GM21576 (cell line): ENCODE results near the gene IL27RA.

Experiments
- ATAC-seq: cut with Tn5 transposase; IDR thresholded peaks from one replicate; pipeline ENCODE4 v1.9.1; 2021; ENCODE audit warnings: mild to moderate bottlenecking, moderate library complexity; ENCODE audit not compliant: unreplicated experiment

The IL27RA gene

GRCh38 chr19:14081797-14082674 lies 50.5 kb downstream of the IL27RA start:
- ATAC-seq: peak; percentile 16

GRCh38 chr19:14082675-14082960 lies 51.1 kb downstream of the IL27RA start:
- ATAC-seq: no peak

GRCh38 chr19:14085309-14085995 lies 53.9 kb downstream of the IL27RA start, which contains the start of gene C19orf67:
Gene C19orf67 (minus strand): TSS chr19:14085783. CDS start chr19:14085627, 156 bp downstream.
- ATAC-seq: no peak

GRCh38 chr19:14086098-14086497 lies 54.5 kb downstream of the IL27RA start:
- no peak for ATAC-seq

GRCh38 chr19:14088634-14089411 lies 57.3 kb downstream of the IL27RA start:
- ATAC-seq: no peak

GRCh38 chr19:14089412-14089661 lies 57.8 kb downstream of the IL27RA start:
- no peak for ATAC-seq

GRCh38 chr19:14089662-14090508 lies 58.3 kb downstream of the IL27RA start:
- ATAC-seq: no peak

- peak; percentile 21 for ATAC-seq
Observed at GRCh38 chr19:14090509-14091080, 59.0 kb downstream of the IL27RA start, which contains the start of gene SAMD1. Gene SAMD1 (minus strand): TSS chr19:14090751.

- peak; percentile 66 for ATAC-seq
Observed at GRCh38 chr19:14091081-14091812, 59.7 kb downstream of the IL27RA start.

GRCh38 chr19:14091813-14092462 lies 60.4 kb downstream of the IL27RA start:
- peak; percentile 6 for ATAC-seq

GRCh38 chr19:14093117-14093823 lies 61.7 kb downstream of the IL27RA start:
- ATAC-seq: no peak

- no peak for ATAC-seq
Observed at GRCh38 chr19:14094854-14095253, 63.3 kb downstream of the IL27RA start.

- no peak for ATAC-seq
Observed at GRCh38 chr19:14096272-14096992, 64.9 kb downstream of the IL27RA start.

GRCh38 chr19:14097532-14098151 lies 66.1 kb downstream of the IL27RA start:
- ATAC-seq: no peak

GRCh38 chr19:14101003-14101545 lies 69.5 kb downstream of the IL27RA start:
- no peak for ATAC-seq

GRCh38 chr19:14102102-14102696 lies 70.6 kb downstream of the IL27RA start:
- no peak for ATAC-seq

- no peak for ATAC-seq
Observed at GRCh38 chr19:14102756-14103155, 71.2 kb downstream of the IL27RA start.
